ENCODE measurements around the gene NCAM1.

- TF ChIP-seq CTCF (IDR thresholded peaks at IDR 0.05) (no peak), ZFX (IDR thresholded peaks at IDR 0.05; ENCODE audit: borderline replicate concordance) (no peak)
These were observed 22.7 kb downstream of the NCAM1 start for GRCh38 chr11:112983887-112984286.

Measured in 22Rv1 (cell line).